OCI-LY1 (cell line): Measurements from ENCODE around the gene TTC1.

Source experiments
- H2AFZ ChIP-seq: fragments of 200-600 bp; sonication (generic), shearing (Covaris generic); 2 replicates; pipeline ENCODE4 v1.6.0; 2014; ENCODE audit warnings: antibody characterized with exemption, mild to moderate bottlenecking, low read length
- H3F3A ChIP-seq: fragments of 200-600 bp; sonication (generic), shearing (Covaris generic); 2 replicates; pipeline ENCODE4 v1.6.0; 2014; ENCODE audit warnings: mild to moderate bottlenecking, antibody characterized with exemption, low read length, moderate library complexity; ENCODE audit not compliant: insufficient read depth
- H3K27ac ChIP-seq: fragments of 200-600 bp; sonication (generic); 2 replicates; pipeline ENCODE4 v1.5.1; 2014; ENCODE audit warnings: low read length, mixed run types, mild to moderate bottlenecking, low read depth; ENCODE audit not compliant: poor library complexity, severe bottlenecking
- H3K27me3 ChIP-seq: fragments of 200-600 bp; sonication (generic); 2 replicates; pipeline ENCODE4 v1.6.0; 2014; ENCODE audit warnings: antibody characterized with exemption, mild to moderate bottlenecking, low read length, moderate library complexity; ENCODE audit not compliant: insufficient read depth
- H3K36me3 ChIP-seq: fragments of 200-600 bp; sonication (generic); 2 replicates; pipeline ENCODE4 v1.6.1; 2014; ENCODE audit warnings: mild to moderate bottlenecking, antibody characterized with exemption, low read length, moderate library complexity, mixed read lengths; ENCODE audit not compliant: insufficient read depth
- H3K4me1 ChIP-seq: fragments of 200-600 bp; sonication (generic); 2 replicates; pipeline ENCODE4 v1.5.1; 2014; ENCODE audit warnings: mild to moderate bottlenecking, low read length, moderate library complexity; ENCODE audit not compliant: insufficient read depth, severe bottlenecking
- H3K4me2 ChIP-seq: fragments of 200-600 bp; sonication (generic), shearing (Covaris generic); 2 replicates; pipeline ENCODE4 v1.6.1; 2014; ENCODE audit warnings: low read length
- H3K4me3 ChIP-seq: fragments of 200-600 bp; sonication (generic); 2 replicates; pipeline ENCODE4 v1.5.1; 2014; ENCODE audit warnings: low read length, low read depth, mild to moderate bottlenecking, mixed read lengths; ENCODE audit not compliant: poor library complexity, severe bottlenecking
- H3K79me2 ChIP-seq: fragments of 200-600 bp; shearing (Covaris generic); 2 replicates; pipeline ENCODE4 v1.6.1; 2016; ENCODE audit warnings: mixed run types, low read length, mixed read lengths; ENCODE audit not compliant: insufficient read depth
- H3K9ac ChIP-seq: fragments of 200-600 bp; sonication (generic), shearing (Covaris generic); 2 replicates; pipeline ENCODE4 v1.6.1; 2014; ENCODE audit warnings: mild to moderate bottlenecking, low read length, mixed read lengths
- H3K9me2 ChIP-seq: fragments of 200-600 bp; sonication (generic), shearing (Covaris generic); 2 replicates; pipeline ENCODE4 v1.6.1; 2014; ENCODE audit warnings: low read depth, mild to moderate bottlenecking, low read length, mixed read lengths
- H3K9me3 ChIP-seq: fragments of 200-600 bp; shearing (Covaris generic); 2 replicates; pipeline ENCODE4 v1.6.1; 2014; ENCODE audit warnings: low read length, mixed read lengths
- H4K20me1 ChIP-seq: fragments of 200-600 bp; sonication (generic), shearing (Covaris generic); 2 replicates; pipeline ENCODE4 v1.6.0; 2016; ENCODE audit warnings: mild to moderate bottlenecking, low read length; ENCODE audit not compliant: insufficient read depth
- EZH2 ChIP-seq: fragments of 200-600 bp; sonication (generic), shearing (Covaris generic); IDR thresholded peaks from 2 replicates; pipeline ENCODE4 v1.8.0; 2017; ENCODE audit warnings: borderline replicate concordance, mixed run types, mild to moderate bottlenecking, antibody characterized with exemption, low read length, moderate library complexity, mixed read lengths
- TF ChIP-seq, protein P1 (sequence below): fragments of 200-600 bp; sonication (generic), shearing (Covaris generic); IDR thresholded peaks from 2 replicates; pipeline ENCODE4 v1.5.1; 2017; ENCODE audit warnings: mild to moderate bottlenecking, antibody characterized with exemption, low read length, moderate library complexity, mixed read lengths

TTC1 gene

DNA sequence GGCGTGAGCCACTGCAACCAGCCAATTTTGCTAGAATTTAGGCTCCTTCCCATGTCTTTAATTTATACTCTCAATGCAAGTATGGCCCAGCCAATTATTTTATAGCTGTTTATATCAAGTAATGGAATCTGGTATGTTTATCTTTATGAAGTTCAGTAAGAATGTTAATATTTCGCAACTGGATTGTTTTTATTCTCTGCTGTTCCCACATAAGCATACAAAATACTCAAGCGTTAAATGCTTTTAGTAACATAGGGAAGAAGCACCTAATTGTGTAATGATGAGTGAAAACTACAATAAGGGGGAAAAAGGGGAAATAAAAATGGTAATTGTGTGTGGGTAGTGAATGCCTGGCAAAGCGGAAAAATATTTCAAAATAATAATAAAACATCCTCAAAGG lies 89.1 kb downstream of the TTC1 start:
- no peaks in the 10 kb centered on the region for H3K27me3 ChIP-seq
- H3K36me3 ChIP-seq = peaks cover 18% of the 10 kb centered on the region
- H3K4me2 ChIP-seq = peak overlapping the region; percentile 4; the same call in 1 of the 2 replicates
- no peak overlapping the region for H3K9ac ChIP-seq
- H3K79me2 ChIP-seq = no peaks in the 10 kb centered on the region
- no peaks in the 10 kb centered on the region for H4K20me1 ChIP-seq
- TF ChIP-seq EZH2 = no peak
- TF ChIP-seq, protein P1, sequence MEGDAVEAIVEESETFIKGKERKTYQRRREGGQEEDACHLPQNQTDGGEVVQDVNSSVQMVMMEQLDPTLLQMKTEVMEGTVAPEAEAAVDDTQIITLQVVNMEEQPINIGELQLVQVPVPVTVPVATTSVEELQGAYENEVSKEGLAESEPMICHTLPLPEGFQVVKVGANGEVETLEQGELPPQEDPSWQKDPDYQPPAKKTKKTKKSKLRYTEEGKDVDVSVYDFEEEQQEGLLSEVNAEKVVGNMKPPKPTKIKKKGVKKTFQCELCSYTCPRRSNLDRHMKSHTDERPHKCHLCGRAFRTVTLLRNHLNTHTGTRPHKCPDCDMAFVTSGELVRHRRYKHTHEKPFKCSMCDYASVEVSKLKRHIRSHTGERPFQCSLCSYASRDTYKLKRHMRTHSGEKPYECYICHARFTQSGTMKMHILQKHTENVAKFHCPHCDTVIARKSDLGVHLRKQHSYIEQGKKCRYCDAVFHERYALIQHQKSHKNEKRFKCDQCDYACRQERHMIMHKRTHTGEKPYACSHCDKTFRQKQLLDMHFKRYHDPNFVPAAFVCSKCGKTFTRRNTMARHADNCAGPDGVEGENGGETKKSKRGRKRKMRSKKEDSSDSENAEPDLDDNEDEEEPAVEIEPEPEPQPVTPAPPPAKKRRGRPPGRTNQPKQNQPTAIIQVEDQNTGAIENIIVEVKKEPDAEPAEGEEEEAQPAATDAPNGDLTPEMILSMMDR = no peak
- no peak overlapping the region for H2AFZ ChIP-seq
- peaks cover 13% of the 10 kb centered on the region for H3K4me1 ChIP-seq
- no peak overlapping the region for H3K4me3 ChIP-seq
- peak overlapping the region; percentile 10 for H3K27ac ChIP-seq
- no peaks in the 10 kb centered on the region for H3K9me2 ChIP-seq
- no peaks in the 10 kb centered on the region for H3F3A ChIP-seq
- H3K9me3 ChIP-seq = no peaks in the 10 kb centered on the region

- no peaks in the 10 kb centered on the region for H3K27me3 ChIP-seq
- peaks cover 37% of the 10 kb centered on the region for H3K36me3 ChIP-seq
- peaks cover 4% of the 10 kb centered on the region; the same call in 1 of the 2 replicates for H4K20me1 ChIP-seq
- H3K4me2 ChIP-seq = peak overlapping the region; percentile 31; the same call in 1 of the 2 replicates
- H3K27ac ChIP-seq = peak overlapping the region; percentile 48
- H2AFZ ChIP-seq = no peak overlapping the region
- H3K9ac ChIP-seq = no peak overlapping the region
- H3K4me1 ChIP-seq = peaks cover 14% of the 10 kb centered on the region
- H3K9me2 ChIP-seq = no peaks in the 10 kb centered on the region
- H3K79me2 ChIP-seq = no peaks in the 10 kb centered on the region
- H3F3A ChIP-seq = peaks cover 5% of the 10 kb centered on the region; the same call in 1 of the 2 replicates
- no peaks in the 10 kb centered on the region for H3K9me3 ChIP-seq
- no peak for TF ChIP-seq EZH2
- TF ChIP-seq, protein P1 = no peak
- no peak overlapping the region for H3K4me3 ChIP-seq
These were observed 96.9 kb downstream of the TTC1 start for GRCh38 chr5:160105686-160106360.

- TF ChIP-seq EZH2 = no peak
- no peak overlapping the region for H3K9ac ChIP-seq
- H2AFZ ChIP-seq = no peak overlapping the region
- H3K4me2 ChIP-seq = no peak overlapping the region
- H3K9me2 ChIP-seq = no peaks in the 10 kb centered on the region
- peaks cover 5% of the 10 kb centered on the region; the same call in 1 of the 2 replicates for H3F3A ChIP-seq
- no peaks in the 10 kb centered on the region for H3K27me3 ChIP-seq
- H3K79me2 ChIP-seq = no peaks in the 10 kb centered on the region
- H3K4me1 ChIP-seq = peaks cover 14% of the 10 kb centered on the region
- no peaks in the 10 kb centered on the region for H3K9me3 ChIP-seq
- H3K36me3 ChIP-seq = peaks cover 55% of the 10 kb centered on the region
- no peak overlapping the region for H3K27ac ChIP-seq
- no peak overlapping the region for H3K4me3 ChIP-seq
- peaks cover 4% of the 10 kb centered on the region; the same call in 1 of the 2 replicates for H4K20me1 ChIP-seq
These were observed 99.2 kb downstream of the TTC1 start for GRCh38 chr5:160108124-160108523.
